Upper lobe of left lung (tissue), 4 donors: Measurements from ENCODE around the gene AGRN.

Source experiments
- CTCF ChIP-seq, 6 experiments: fragments of 450-650 bp in 4 of 6; fragments of 200-600 bp in 2 of 6; sonication (generic) in 2 of 6; IDR thresholded peaks; one replicate each; pipeline ENCODE4 v1.5.1; 2016 to 2019; ENCODE audit warnings: antibody characterized with exemption in 6 of 6
- EP300 ChIP-seq, 4 donors: sonication (generic); formaldehyde crosslinking; IDR thresholded peaks; one replicate each; pipeline ENCODE4 v1.5.1; 2017; ENCODE audit warnings: antibody characterized with exemption in 4 of 4, control low read depth in 2 of 4
- POLR2A ChIP-seq, 4 donors: fragments of 450-650 bp; IDR thresholded peaks; one replicate each; pipeline ENCODE4 v1.5.1; 2016 to 2017; ENCODE audit warnings: antibody characterized with exemption in 4 of 4, mild to moderate bottlenecking in 2 of 4
- POLR2AphosphoS5 ChIP-seq, 2 donors: sonication (generic); formaldehyde crosslinking; IDR thresholded peaks; one replicate each; pipeline ENCODE4 v1.5.1; 2017; ENCODE audit warnings: antibody characterized with exemption in 2 of 2

DNA sequence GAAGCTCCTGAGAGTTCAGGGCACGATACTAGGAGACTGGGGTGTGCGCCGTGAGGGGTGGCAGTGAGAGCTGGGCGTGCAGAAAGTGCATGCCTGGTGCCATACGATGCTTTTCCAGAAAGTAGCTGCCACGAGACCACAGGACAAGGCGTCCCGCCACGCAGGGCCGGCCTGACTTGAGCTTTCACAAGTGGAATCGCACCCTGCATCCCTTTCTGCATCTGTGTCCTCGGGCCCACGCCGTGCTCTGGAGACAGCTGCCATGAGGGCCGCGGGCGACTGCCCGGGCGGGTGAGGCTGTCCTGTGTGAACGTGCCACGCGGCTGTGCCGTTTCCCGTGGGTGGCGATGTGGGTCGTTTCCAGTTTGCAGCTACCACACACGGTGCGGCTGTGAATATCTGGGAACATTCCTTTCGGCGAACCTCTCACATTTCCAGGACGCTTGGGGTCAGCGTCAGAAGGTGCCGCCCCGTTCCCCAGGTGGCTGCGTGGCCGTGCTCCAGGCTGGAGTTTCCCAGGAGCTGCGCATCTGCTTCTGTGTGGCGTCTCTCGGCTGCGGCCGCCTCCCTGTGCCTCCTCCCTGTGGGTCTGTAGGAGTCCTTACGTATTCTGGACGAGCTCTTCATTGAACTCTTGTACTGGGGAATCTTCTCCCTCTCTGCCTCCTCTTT lies 37.0 kb upstream of the AGRN start:
- no peak for TF ChIP-seq POLR2A (IDR thresholded peaks at IDR 0.05)
- TF ChIP-seq POLR2AphosphoS5 (IDR thresholded peaks at IDR 0.05): no peak
- TF ChIP-seq CTCF (IDR thresholded peaks at IDR 0.05): no peak
- TF ChIP-seq EP300 (IDR thresholded peaks at IDR 0.05): no peak
